ENCODE results near the gene TBXA2R.
"Not testable (repeated sequence)": the region's sequence is repeated elsewhere in the genome, so short reads cannot be mapped to it uniquely, and the experiment has no call there.

Gene TBXA2R

GRCh38 chr19:3606690-3607289 is at the start of gene TBXA2R:
Gene TBXA2R (minus strand): TSS chr19:3606875. CDS start chr19:3600634, 6,241 bp downstream.
- no peaks in the 10 kb centered on the region for H3K9me3 ChIP-seq (ENCODE audit: control insufficient read depth, low read depth, low read length)
- H3K27me3 ChIP-seq (ENCODE audit: control insufficient read depth, insufficient read depth, low read length), result peaks cover 15% of the 10 kb centered on the region
- no peak within 1 kb of the TSS for H3K9ac ChIP-seq (ENCODE audit: low read length)
- no peaks in the 10 kb centered on the region for H3K4me1 ChIP-seq (ENCODE audit: control insufficient read depth, low read depth, low read length)
- peaks cover 3% of the 10 kb centered on the region for H3K36me3 ChIP-seq (ENCODE audit: control insufficient read depth, low read depth, low read length)
- peak within 1 kb of the TSS; percentile 51 for H3K4me3 ChIP-seq (ENCODE audit: low read length)
- H3K27ac ChIP-seq (ENCODE audit: low read length), result no peak within 1 kb of the TSS

GRCh38 chr19:3656073-3656746 is 49.5 kb upstream of the TBXA2R start:
- H3K36me3 ChIP-seq (ENCODE audit: control insufficient read depth, low read depth, low read length), result peaks cover 7% of the 10 kb centered on the region

DNA sequence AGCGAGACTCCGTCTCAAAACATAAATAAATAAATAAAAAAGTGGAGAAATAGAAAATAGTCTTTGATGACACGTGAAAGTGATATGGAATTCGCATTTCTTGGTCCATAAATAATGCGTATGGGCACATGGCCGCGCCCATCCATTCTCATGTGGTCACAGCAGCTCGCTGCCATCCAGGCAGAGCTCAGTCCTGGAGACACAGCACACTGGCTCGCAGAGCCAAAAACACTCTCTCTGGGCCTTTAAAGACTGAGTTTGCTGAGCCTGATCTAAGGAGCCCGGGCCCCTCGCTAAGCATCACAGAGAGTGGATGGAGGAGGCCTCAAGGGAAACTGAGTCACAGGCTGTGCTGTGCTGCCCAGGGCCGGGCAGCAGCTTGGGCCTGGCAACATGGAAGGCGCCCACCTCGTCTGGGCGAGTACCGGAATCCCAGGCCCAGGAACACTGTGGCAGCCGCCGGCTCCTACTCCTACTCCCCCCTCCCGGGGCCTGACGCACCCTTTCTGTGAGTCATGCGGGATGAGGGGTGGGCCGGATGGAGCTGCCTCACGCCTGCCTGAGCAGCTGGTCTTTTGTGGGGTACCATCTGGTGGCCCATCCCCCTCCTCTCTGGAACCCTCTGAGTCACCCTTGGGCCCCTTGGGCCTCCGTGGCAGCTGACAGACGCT is 48.9 kb upstream of the TBXA2R start:
- H3K9ac ChIP-seq (ENCODE audit: low read length), result no peak overlapping the region
- H3K27ac ChIP-seq (ENCODE audit: low read length), result no peak overlapping the region
- H3K27me3 ChIP-seq (ENCODE audit: control insufficient read depth, insufficient read depth, low read length), result no peaks in the 10 kb centered on the region
- no peak overlapping the region for H3K4me3 ChIP-seq (ENCODE audit: low read length)
- H3K36me3 ChIP-seq (ENCODE audit: control insufficient read depth, low read depth, low read length), result peaks cover 7% of the 10 kb centered on the region
- H3K4me1 ChIP-seq (ENCODE audit: control insufficient read depth, low read depth, low read length), result no peaks in the 10 kb centered on the region
- no peaks in the 10 kb centered on the region for H3K9me3 ChIP-seq (ENCODE audit: control insufficient read depth, low read depth, low read length)

More at GRCh38 chr19:3656073-3656746, 49.5 kb upstream of the TBXA2R start:
- no peaks in the 10 kb centered on the region for H3K4me1 ChIP-seq (ENCODE audit: control insufficient read depth, low read depth, low read length)
- no peak overlapping the region for H3K9ac ChIP-seq (ENCODE audit: low read length)
- no peak overlapping the region for H3K27ac ChIP-seq (ENCODE audit: low read length)
- H3K27me3 ChIP-seq (ENCODE audit: control insufficient read depth, insufficient read depth, low read length), result no peaks in the 10 kb centered on the region
- H3K4me3 ChIP-seq (ENCODE audit: low read length), result no peak overlapping the region
- no peaks in the 10 kb centered on the region for H3K9me3 ChIP-seq (ENCODE audit: control insufficient read depth, low read depth, low read length)

DNA sequence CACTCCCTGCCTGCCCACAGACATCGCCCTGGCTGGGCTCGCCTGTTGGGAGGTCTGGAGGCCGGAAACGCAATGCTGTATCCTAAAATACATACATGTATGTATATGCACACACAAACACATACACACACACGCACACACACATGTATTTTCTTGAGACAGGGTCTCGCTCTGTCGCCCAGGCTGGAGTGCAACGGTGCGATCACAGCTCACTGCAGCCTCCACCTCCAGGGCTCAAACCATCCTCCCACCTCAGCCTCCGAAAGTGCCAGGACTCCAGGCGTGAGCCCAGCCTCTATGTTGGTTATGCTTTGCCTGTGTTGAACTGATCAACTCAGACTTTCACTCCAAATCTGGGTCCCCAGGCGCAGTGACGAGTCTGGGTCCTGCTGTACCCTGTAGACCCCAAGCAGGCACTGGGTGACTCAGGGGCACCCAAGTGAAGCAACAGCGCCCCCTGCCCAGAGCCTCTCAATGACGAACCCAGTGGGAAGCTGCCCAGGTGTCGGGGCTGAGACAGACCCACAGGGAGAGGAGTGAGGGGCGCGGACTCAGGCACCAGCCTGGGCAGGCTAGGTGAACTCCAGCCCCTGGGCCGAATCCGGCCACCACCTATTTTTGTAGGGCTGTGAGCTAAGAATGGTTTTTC is 47.3 kb upstream of the TBXA2R start:
- H3K36me3 ChIP-seq (ENCODE audit: control insufficient read depth, low read depth, low read length), result peaks cover 7% of the 10 kb centered on the region

GRCh38 chr19:3653081-3653795 is 46.6 kb upstream of the TBXA2R start:
- H3K27me3 ChIP-seq (ENCODE audit: control insufficient read depth, insufficient read depth, low read length), result no peaks in the 10 kb centered on the region
- H3K9me3 ChIP-seq (ENCODE audit: control insufficient read depth, low read depth, low read length), result no peaks in the 10 kb centered on the region
- no peak overlapping the region for H3K4me3 ChIP-seq (ENCODE audit: low read length)
- H3K4me1 ChIP-seq (ENCODE audit: control insufficient read depth, low read depth, low read length), result no peaks in the 10 kb centered on the region
- peaks cover 7% of the 10 kb centered on the region for H3K36me3 ChIP-seq (ENCODE audit: control insufficient read depth, low read depth, low read length)
- H3K9ac ChIP-seq (ENCODE audit: low read length), result no peak overlapping the region
- H3K27ac ChIP-seq (ENCODE audit: low read length), result no peak overlapping the region

More for the DNA sequence above, 47.3 kb upstream of the TBXA2R start:
- Histone ChIP-seq H3K9me3 (ENCODE audit: control insufficient read depth, low read depth, low read length) (no peaks in the 10 kb centered on the region), H3K9ac (ENCODE audit: low read length) (no peak overlapping the region), H3K27ac (ENCODE audit: low read length) (no peak overlapping the region), H3K4me1 (ENCODE audit: control insufficient read depth, low read depth, low read length) (no peaks in the 10 kb centered on the region), H3K4me3 (ENCODE audit: low read length) (no peak overlapping the region), H3K27me3 (ENCODE audit: control insufficient read depth, insufficient read depth, low read length) (no peaks in the 10 kb centered on the region)

DNA sequence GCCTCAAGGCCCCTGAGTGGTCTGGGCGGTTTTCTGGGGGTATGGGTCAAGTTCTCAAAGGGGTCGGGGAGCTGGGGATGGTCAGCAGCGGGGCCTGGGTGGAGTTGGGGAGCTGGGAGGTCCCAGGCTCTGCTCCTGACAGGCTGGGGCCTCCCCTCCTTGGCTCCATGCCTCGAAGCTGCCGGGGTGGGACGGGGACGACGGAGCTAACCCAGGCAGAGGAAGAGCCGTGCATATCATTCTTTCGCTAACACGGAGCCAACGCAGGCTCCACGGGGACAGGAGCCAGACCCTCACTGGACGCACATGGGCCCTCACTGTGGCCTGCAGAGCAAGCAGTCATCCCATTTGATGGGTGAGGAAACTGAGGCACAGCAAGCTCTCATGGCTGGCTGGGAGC is 45.7 kb upstream of the TBXA2R start:
- Histone ChIP-seq H3K36me3 (ENCODE audit: control insufficient read depth, low read depth, low read length) (peaks cover 7% of the 10 kb centered on the region), H3K4me3 (ENCODE audit: low read length) (no peak overlapping the region)

DNA sequence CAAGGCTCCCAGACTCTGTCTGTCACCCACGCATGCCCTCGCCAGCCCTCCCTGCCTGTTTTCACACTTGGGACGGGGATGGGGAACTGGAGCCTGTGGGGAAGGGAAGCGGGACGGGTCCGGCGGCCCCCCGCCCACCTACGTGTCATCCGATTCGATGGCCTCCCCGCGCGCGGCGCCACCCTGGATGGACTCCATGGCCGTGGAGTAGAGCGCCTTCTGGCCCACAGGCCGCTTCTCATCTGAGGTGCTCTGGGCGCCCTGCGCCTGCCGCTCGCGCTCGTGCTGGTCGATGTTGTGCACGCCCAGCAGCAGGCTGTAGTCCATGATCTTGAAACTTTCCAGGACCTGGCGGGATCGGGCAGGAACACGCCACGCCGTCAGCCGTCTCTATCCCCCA is 45.0 kb upstream of the TBXA2R start:
- Histone ChIP-seq H3K9ac (ENCODE audit: low read length) (no peak overlapping the region), H3K4me1 (ENCODE audit: control insufficient read depth, low read depth, low read length) (no peaks in the 10 kb centered on the region), H3K9me3 (ENCODE audit: control insufficient read depth, low read depth, low read length) (no peaks in the 10 kb centered on the region), H3K4me3 (ENCODE audit: low read length) (no peak overlapping the region), H3K27me3 (ENCODE audit: control insufficient read depth, insufficient read depth, low read length) (no peaks in the 10 kb centered on the region), H3K36me3 (ENCODE audit: control insufficient read depth, low read depth, low read length) (peaks cover 7% of the 10 kb centered on the region), H3K27ac (ENCODE audit: low read length) (no peak overlapping the region)

More for the DNA sequence above, 45.7 kb upstream of the TBXA2R start:
- Histone ChIP-seq H3K4me1 (ENCODE audit: control insufficient read depth, low read depth, low read length) (no peaks in the 10 kb centered on the region), H3K27me3 (ENCODE audit: control insufficient read depth, insufficient read depth, low read length) (no peaks in the 10 kb centered on the region), H3K9ac (ENCODE audit: low read length) (no peak overlapping the region), H3K9me3 (ENCODE audit: control insufficient read depth, low read depth, low read length) (no peaks in the 10 kb centered on the region), H3K27ac (ENCODE audit: low read length) (no peak overlapping the region)

GRCh38 chr19:3649888-3650287 is 43.2 kb upstream of the TBXA2R start:
- peaks cover 5% of the 10 kb centered on the region for H3K36me3 ChIP-seq (ENCODE audit: control insufficient read depth, low read depth, low read length)

DNA sequence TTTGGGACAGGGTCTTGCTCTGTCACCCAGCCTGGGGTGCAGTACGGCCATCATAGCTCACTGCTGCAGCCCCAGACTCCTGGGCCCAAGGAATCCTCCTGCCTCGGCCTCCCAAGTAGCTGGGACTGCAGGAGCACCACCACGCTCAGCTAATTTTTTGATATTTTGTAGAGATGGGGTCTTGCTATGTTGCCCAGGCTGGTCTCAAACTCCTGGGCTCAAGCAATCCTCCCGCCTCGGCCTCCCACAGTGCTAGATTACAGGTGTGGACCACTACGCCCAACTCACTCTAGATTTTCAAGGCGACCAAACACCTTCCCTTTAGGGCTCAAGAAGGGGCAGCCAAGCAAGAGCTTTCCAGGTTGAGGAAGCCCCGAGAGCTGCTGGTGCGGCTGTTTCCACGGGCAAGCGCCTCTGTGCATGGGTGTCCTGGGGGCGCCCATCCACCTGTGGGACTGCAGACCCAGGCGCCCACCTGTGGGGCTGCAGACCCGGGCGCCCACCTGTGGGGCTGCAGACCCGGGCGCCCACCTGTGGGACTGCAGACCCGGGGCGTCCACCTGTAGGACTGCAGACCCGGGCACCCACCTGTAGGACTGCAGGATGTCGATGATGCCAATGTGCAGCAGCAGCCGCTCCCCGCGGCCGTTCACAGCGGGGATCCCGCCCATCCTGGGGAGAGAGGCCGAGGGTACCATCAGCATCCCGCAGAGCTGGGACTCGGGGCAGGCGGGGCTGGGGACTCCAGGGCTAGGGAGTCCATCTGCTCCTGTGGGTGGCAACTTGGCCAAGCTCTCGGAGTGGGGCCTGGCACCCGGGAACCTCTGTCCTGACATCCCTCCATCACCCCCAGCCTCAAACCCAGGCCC is 41.6 kb upstream of the TBXA2R start:
- Histone ChIP-seq H3K9ac (ENCODE audit: low read length) (no peak overlapping the region), H3K4me1 (ENCODE audit: control insufficient read depth, low read depth, low read length) (no peaks in the 10 kb centered on the region), H3K4me3 (ENCODE audit: low read length) (no peak overlapping the region), H3K27me3 (ENCODE audit: control insufficient read depth, insufficient read depth, low read length) (no peaks in the 10 kb centered on the region), H3K9me3 (ENCODE audit: control insufficient read depth, low read depth, low read length) (no peaks in the 10 kb centered on the region), H3K27ac (ENCODE audit: low read length) (no peak overlapping the region), H3K36me3 (ENCODE audit: control insufficient read depth, low read depth, low read length) (peaks cover 5% of the 10 kb centered on the region)

More at GRCh38 chr19:3649888-3650287, 43.2 kb upstream of the TBXA2R start:
- Histone ChIP-seq H3K9ac (ENCODE audit: low read length) (no peak overlapping the region), H3K27me3 (ENCODE audit: control insufficient read depth, insufficient read depth, low read length) (no peaks in the 10 kb centered on the region), H3K27ac (ENCODE audit: low read length) (no peak overlapping the region), H3K4me3 (ENCODE audit: low read length) (no peak overlapping the region), H3K9me3 (ENCODE audit: control insufficient read depth, low read depth, low read length) (no peaks in the 10 kb centered on the region), H3K4me1 (ENCODE audit: control insufficient read depth, low read depth, low read length) (no peaks in the 10 kb centered on the region)

- H3K9ac ChIP-seq (ENCODE audit: low read length); H3K36me3 ChIP-seq (ENCODE audit: control insufficient read depth, low read depth, low read length); H3K4me3 ChIP-seq (ENCODE audit: low read length); H3K4me1 ChIP-seq (ENCODE audit: control insufficient read depth, low read depth, low read length); H3K27ac ChIP-seq (ENCODE audit: low read length); H3K27me3 ChIP-seq (ENCODE audit: control insufficient read depth, insufficient read depth, low read length); H3K9me3 ChIP-seq (ENCODE audit: control insufficient read depth, low read depth, low read length): not testable (repeated sequence)
Observed at GRCh38 chr19:3647102-3647501, 40.4 kb upstream of the TBXA2R start.

Data from iPS-18a (cell line).